ENCODE measurements around the gene DHX15. TPM values are rescaled to one million over a fixed set of nuclear protein-coding genes. Genes with fewer than 3 reads are reported as not detected.
"Not testable (repeated sequence)": the region's sequence is repeated elsewhere in the genome, so short reads cannot be mapped to it uniquely, and the experiment has no call there.

DHX15 gene
- total RNA-seq, 2 experiments from 2014 or later = 169 to 177 TPM

GRCh38 chr4:24513718-24514117 is 70.6 kb downstream of the DHX15 start:
- Mint-ChIP-seq H3K36me3 (peaks cover 14% of the 10 kb centered on the region), H3K4me3 (no peak overlapping the region), H3K9me3 (no peaks in the 10 kb centered on the region), H3K27me3 (no peaks in the 10 kb centered on the region), H3K27ac (no peak overlapping the region), H3K4me1 (no peaks in the 10 kb centered on the region)
- POLR2A ChIA-PET = no interaction called here
- DNase-seq = no peak
- ATAC-seq (ENCODE audit: low read depth) = peak; percentile 21

- H3K27ac Mint-ChIP-seq = no peak overlapping the region
- DNase-seq = no peak
These were observed 72.8 kb downstream of the DHX15 start for GRCh38 chr4:24511371-24512063.

DNA sequence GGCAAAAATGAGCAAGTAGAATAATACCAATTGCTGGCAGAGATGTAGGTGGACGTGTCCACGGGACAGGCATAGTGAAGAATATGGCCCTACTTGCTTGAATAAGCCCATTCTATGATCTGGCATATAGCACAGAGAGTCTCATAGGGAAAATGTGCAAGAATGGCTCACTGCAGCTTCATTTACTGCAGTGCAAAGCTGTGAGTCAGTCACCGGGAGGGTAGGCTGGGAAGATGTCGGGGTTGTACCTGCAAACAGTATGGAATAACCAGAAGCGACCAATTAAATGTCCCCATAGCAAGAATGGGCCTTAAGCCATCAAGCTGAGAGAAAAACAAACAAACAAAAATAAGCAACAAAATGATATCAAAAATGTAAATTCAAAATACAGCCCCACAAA is 74.3 kb downstream of the DHX15 start:
- Mint-ChIP-seq H3K27ac (no peak overlapping the region), H3K9me3 (no peaks in the 10 kb centered on the region)
- POLR2A ChIA-PET = no interaction called here

More at GRCh38 chr4:24511371-24512063, 72.8 kb downstream of the DHX15 start:
- Mint-ChIP-seq H3K27me3 (no peaks in the 10 kb centered on the region), H3K36me3 (peaks cover 8% of the 10 kb centered on the region), H3K4me1 (no peaks in the 10 kb centered on the region), H3K4me3 (no peak overlapping the region), H3K9me3 (no peaks in the 10 kb centered on the region)
- POLR2A ChIA-PET = interaction anchor here (1.5 kb wide), 1 partner anchor 73 kb away, joined by 3 read pairs; the partner anchor contains the start of gene DHX15
- no peak for ATAC-seq (ENCODE audit: low read depth)

GRCh38 chr4:24508541-24508940 is 75.8 kb downstream of the DHX15 start:
- ATAC-seq (ENCODE audit: low read depth) = no peak
- Mint-ChIP-seq H3K27ac (no peak overlapping the region), H3K9me3 (no peaks in the 10 kb centered on the region), H3K36me3 (no peaks in the 10 kb centered on the region), H3K4me3 (no peak overlapping the region), H3K27me3 (no peaks in the 10 kb centered on the region), H3K4me1 (no peaks in the 10 kb centered on the region)
- no peak for DNase-seq
- POLR2A ChIA-PET = no interaction called here

More for the DNA sequence above, 74.3 kb downstream of the DHX15 start:
- no peaks in the 10 kb centered on the region for H3K4me1 Mint-ChIP-seq
- H3K36me3 Mint-ChIP-seq = peaks cover 3% of the 10 kb centered on the region
- DNase-seq = no peak
- ATAC-seq (ENCODE audit: low read depth) = no peak
- H3K4me3 Mint-ChIP-seq = no peak overlapping the region
- H3K27me3 Mint-ChIP-seq = no peaks in the 10 kb centered on the region

DNA sequence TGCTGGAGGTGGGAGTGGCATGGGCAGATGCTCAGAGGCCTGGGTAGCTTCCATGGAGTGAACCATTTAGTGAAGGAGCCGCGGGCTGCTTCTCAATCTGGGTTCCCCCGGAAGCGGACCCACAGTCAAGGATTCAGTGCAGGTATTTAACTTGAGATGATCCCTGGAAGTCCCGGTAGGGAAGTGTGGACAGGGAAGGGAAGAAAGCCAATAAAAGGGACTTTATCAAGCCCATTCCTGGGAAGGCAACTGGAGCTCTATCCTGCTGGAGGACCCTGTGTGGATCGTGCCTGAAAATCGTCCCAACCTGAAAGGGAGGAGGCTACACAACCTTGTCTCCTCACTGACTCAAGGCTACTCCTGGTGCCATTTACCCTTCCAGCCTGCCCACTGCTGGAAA is 76.9 kb downstream of the DHX15 start:
- H3K9me3 Mint-ChIP-seq = no peaks in the 10 kb centered on the region
- peaks cover 2% of the 10 kb centered on the region for H3K27me3 Mint-ChIP-seq
- no peak for DNase-seq
- ATAC-seq (ENCODE audit: low read depth) = no peak
- H3K36me3 Mint-ChIP-seq = no peaks in the 10 kb centered on the region
- no peak overlapping the region for H3K4me3 Mint-ChIP-seq
- POLR2A ChIA-PET = no interaction called here
- H3K4me1 Mint-ChIP-seq = no peaks in the 10 kb centered on the region
- no peak overlapping the region for H3K27ac Mint-ChIP-seq

DNA sequence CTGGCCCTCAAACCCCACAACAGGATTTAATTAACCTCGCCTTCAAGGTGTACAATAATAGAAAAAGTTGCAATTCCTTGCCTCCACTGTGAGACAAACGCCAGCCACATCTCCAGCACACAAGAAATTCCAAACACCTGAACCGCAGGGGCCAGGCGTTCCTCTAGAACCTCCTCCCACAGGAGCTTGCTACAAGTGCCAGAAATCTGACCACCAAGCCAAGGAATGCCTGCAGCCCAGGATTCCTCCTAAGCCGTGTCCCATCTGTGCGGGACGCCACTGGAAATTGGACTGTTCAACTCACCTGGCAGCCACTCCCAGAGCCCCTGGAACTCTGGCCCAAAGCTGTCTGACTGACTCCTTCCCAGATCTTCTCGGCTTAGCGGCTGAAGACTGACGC is 81.3 kb downstream of the DHX15 start:
- ATAC-seq (ENCODE audit: low read depth); H3K4me1 Mint-ChIP-seq; H3K36me3 Mint-ChIP-seq; H3K27me3 Mint-ChIP-seq; H3K4me3 Mint-ChIP-seq; POLR2A ChIA-PET; H3K9me3 Mint-ChIP-seq; DNase-seq; H3K27ac Mint-ChIP-seq: not testable (repeated sequence)

GRCh38 chr4:24497221-24497620 is 87.1 kb downstream of the DHX15 start:
- Mint-ChIP-seq H3K36me3 (no peaks in the 10 kb centered on the region), H3K27me3 (peaks cover 2% of the 10 kb centered on the region), H3K27ac (no peak overlapping the region), H3K4me1 (no peaks in the 10 kb centered on the region), H3K9me3 (no peaks in the 10 kb centered on the region), H3K4me3 (no peak overlapping the region)
- DNase-seq = no peak
- ATAC-seq (ENCODE audit: low read depth) = no peak
- POLR2A ChIA-PET = no interaction called here

DNA sequence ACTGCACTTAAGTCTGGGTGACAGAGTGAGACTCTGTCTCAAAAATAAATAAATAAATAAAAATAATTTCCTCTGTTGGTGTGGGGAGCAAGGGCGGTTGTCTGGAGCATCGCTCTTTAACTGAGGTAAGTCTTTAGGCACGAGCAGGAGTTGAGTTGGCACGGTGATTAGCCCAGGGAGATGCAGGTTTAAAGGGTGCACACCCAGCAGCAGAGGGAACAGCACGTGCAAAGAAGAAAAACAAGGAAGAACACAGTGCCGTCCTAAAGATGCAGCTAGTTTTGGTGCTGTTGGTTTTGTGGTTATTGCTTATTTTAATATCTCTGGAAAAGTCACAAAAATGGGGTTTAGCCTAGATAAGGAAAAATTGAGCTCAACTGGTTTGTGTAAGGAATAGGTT is 87.8 kb downstream of the DHX15 start:
- no peak for ATAC-seq (ENCODE audit: low read depth)
- Mint-ChIP-seq H3K4me3 (no peak overlapping the region), H3K9me3 (no peaks in the 10 kb centered on the region), H3K27me3 (peaks cover 1% of the 10 kb centered on the region), H3K27ac (no peak overlapping the region), H3K36me3 (no peaks in the 10 kb centered on the region), H3K4me1 (no peaks in the 10 kb centered on the region)
- no peak for DNase-seq
- POLR2A ChIA-PET = no interaction called here

- POLR2A ChIA-PET = no interaction called here
- no peak for DNase-seq
- Mint-ChIP-seq H3K4me1 (no peaks in the 10 kb centered on the region), H3K4me3 (no peak overlapping the region), H3K36me3 (no peaks in the 10 kb centered on the region), H3K9me3 (no peaks in the 10 kb centered on the region), H3K27ac (no peak overlapping the region), H3K27me3 (peaks cover 2% of the 10 kb centered on the region)
- ATAC-seq (ENCODE audit: low read depth) = no peak
These were observed 89.0 kb downstream of the DHX15 start for GRCh38 chr4:24495388-24495787.

DNA sequence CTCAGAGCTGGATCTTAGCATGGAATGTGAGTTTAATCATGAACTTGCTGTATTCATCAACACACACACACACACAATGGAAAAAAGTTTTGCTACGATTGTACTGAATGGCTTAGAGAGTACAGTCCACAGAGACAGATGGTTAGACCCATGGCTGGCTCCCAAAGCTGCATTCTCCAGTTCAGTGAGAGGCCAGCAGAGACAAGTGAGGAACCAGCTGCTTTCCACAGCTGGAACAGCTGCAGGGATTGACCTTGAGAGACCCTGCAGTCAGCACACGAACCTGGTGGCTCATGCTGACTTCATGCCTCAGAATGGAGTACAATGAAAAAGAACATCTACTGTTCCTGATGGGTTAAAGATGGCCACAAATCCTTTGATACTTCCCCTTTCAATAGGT is 94.5 kb downstream of the DHX15 start:
- DNase-seq (no peak), ATAC-seq (ENCODE audit: low read depth) (no peak)
- Mint-ChIP-seq H3K27ac (no peak overlapping the region), H3K4me1 (peaks cover 2% of the 10 kb centered on the region), H3K4me3 (no peak overlapping the region), H3K36me3 (no peaks in the 10 kb centered on the region), H3K9me3 (no peaks in the 10 kb centered on the region), H3K27me3 (peaks cover 7% of the 10 kb centered on the region)
- POLR2A ChIA-PET = no interaction called here

DNA sequence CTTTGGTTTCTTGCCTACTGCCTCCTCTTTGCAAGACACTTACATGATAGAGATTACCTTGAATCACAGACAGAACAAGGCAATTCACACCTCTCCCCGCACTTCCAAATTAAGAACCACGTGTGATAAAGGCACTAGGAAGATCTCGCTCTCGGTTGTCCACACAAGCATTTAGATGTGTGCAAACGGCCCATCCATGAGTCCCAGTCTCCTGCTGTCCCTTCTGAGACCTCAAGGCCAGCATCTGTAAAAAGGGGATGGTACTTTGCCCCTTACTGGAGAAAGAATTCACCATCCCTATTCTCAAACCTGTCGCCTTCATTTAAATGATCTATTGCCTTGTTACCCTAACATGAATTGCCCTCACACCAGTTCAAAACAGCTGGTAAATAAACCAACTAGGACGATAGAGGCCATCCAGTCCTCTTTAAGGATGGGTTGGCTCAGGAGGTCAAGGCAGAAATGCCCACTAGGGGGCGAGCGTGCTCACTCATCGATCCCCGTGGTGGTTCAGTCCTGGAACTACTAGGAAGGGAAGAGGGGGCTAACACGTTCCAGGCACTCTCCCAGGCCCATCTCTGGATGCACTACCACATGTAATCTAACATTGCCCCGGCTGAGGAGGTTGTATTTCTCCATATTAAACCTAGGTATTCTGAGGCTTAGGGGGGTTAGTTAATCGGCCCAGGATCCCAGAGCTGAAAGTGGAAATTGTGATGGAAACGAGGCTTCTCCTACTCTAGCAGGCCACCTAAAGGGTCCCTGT is 95.8 kb downstream of the DHX15 start:
- Mint-ChIP-seq H3K27ac (no peak overlapping the region), H3K27me3 (peaks cover 7% of the 10 kb centered on the region), H3K36me3 (no peaks in the 10 kb centered on the region), H3K4me3 (no peak overlapping the region), H3K9me3 (no peaks in the 10 kb centered on the region), H3K4me1 (peaks cover 2% of the 10 kb centered on the region)
- peak; percentile 60 for ATAC-seq (ENCODE audit: low read depth)
- POLR2A ChIA-PET = interaction anchor here (0.6 kb wide), 1 partner anchor 703 kb away, joined by 5 read pairs; no protein-coding TSS in a partner anchor
- peak; percentile 72 for DNase-seq

GRCh38 chr4:24482871-24483270 is 101.5 kb downstream of the DHX15 start:
- no peak overlapping the region for H3K27ac Mint-ChIP-seq
- no peaks in the 10 kb centered on the region for H3K36me3 Mint-ChIP-seq
- no peaks in the 10 kb centered on the region for H3K9me3 Mint-ChIP-seq
- H3K4me1 Mint-ChIP-seq = no peaks in the 10 kb centered on the region
- DNase-seq = no peak
- POLR2A ChIA-PET = no interaction called here
- ATAC-seq (ENCODE audit: low read depth) = no peak
- no peak overlapping the region for H3K4me3 Mint-ChIP-seq
- H3K27me3 Mint-ChIP-seq = peaks cover 20% of the 10 kb centered on the region

- DNase-seq (no peak), ATAC-seq (ENCODE audit: low read depth) (no peak)
- POLR2A ChIA-PET = interaction anchor here (0.6 kb wide), 1 partner anchor 88 kb away, joined by 3 read pairs; no protein-coding TSS in a partner anchor
- no peaks in the 10 kb centered on the region for H3K9me3 Mint-ChIP-seq
- H3K27ac Mint-ChIP-seq = no peak overlapping the region
- no peak overlapping the region for H3K4me3 Mint-ChIP-seq
- H3K36me3 Mint-ChIP-seq = no peaks in the 10 kb centered on the region
- H3K27me3 Mint-ChIP-seq = peaks cover 52% of the 10 kb centered on the region
- H3K4me1 Mint-ChIP-seq = peaks cover 3% of the 10 kb centered on the region
These were observed 106.4 kb downstream of the DHX15 start for GRCh38 chr4:24477919-24478318.
